Heart left ventricle (tissue), 13 donors: ENCODE data around the gene IL6ST.

ENCODE experiments used
- CTCF ChIP-seq, 12 donors: fragments of 200-600 bp; sonication (generic) in 4 of 12; IDR thresholded peaks; one replicate each; pipeline versions ENCODE4 v1.5.0 to v1.8.0; 2018 to 2022; ENCODE audit warnings: antibody characterized with exemption in 12 of 12, mild to moderate bottlenecking in 5 of 12
- POLR2A ChIP-seq, 2 donors: fragments of 450-650 bp; IDR thresholded peaks; one replicate each; pipeline ENCODE4 v1.6.1; 2017; ENCODE audit warnings: antibody characterized with exemption in 2 of 2, mild to moderate bottlenecking in 2 of 2, moderate library complexity in 2 of 2
- donor health status: ischemic (EF 13 %, LVEDD 7.1; RV severe dilation, severe dysfunction).
- donor health status: DM: no; HTN: yes; CAD: no.
- donor health status: DM: no; HTN: no; CAD: no.
- donor health status: ischemic (EF 25% LVEDD 6.9; RV normal size, moderate dysfunction).
- donor health status: ischemic (EF 25% LVEDD 5.7; RV mildly dilated, moderate dysfunction).
- donor health status: ischemic (EF 35%, LVEDD 5.7; RV mildly dilated, moderate dysfunction).
- donor health status: nonischemic (EF 11% LVEDD 7.7; RV severe dilation, severe dysfunction).
- donor health status: DM: yes; HTN: yes; CAD: no.
- donor health status: PGD.
- donor health status: ischemic (EF 29% LVEDD 5.4; RV normal size, mild dysfunction).
- donor health status: nonischemic (EF 23%, LVEDD 6.1; RV moderate dilation, normal function).

GRCh38 chr5:56006600-56006999 lies 11.8 kb upstream of the IL6ST start:
- TF ChIP-seq CTCF (IDR thresholded peaks at IDR 0.05) (no peak), POLR2A (IDR thresholded peaks at IDR 0.05) (no peak)
